IMR-90 (cell line): Measurements from ENCODE around the gene RNFT2. TPM values are rescaled to one million over a fixed set of nuclear protein-coding genes. Genes with fewer than 3 reads are reported as not detected.

Experiments used
- ATAC-seq: fragments of 200-7000 bp; cut with Tn5 transposase; 2 replicates; pipeline ENCODE4 v1.9.1; 2020; ENCODE audit warnings: low read depth, mild to moderate bottlenecking, moderate library complexity
- BruUV-seq: library from RNA; stranded (reverse); fragments of 400-500 nt; replicated peaks from 2 replicates; lab custom pipeline; 2021; lab: Mats Ljungman, UMichigan
- CTCF ChIA-PET: fragments of 300-600 bp; formaldehyde crosslinking; extraction: SDS; loops from one replicate; lab custom pipeline; 2021; ENCODE audit warnings: antibody characterized with exemption; lab: Yijun Ruan, JAX
- POLR2A ChIA-PET: fragments of 300-600 bp; sonication (Branson Sonifier 250); formaldehyde crosslinking; loops from one replicate; lab custom pipeline; 2022; ENCODE audit warnings: antibody characterized with exemption; ENCODE audit not compliant: unreplicated experiment; lab: Charles Lee
- DNase-seq: peaks from one replicate; pipeline ENCODE4 v3.0.0; 2013
- H2AFZ ChIP-seq: replicated peaks from 2 replicates; pipeline ENCODE3; 2013; ENCODE audit warnings: low read length, mild to moderate bottlenecking; ENCODE audit not compliant: poor library complexity
- H2AK5ac ChIP-seq: 2 replicates; pipeline ENCODE4 v1.6.1; 2013; ENCODE audit warnings: low read depth, low read length, inconsistent platforms
- H2AK9ac ChIP-seq: replicated peaks from 2 replicates; pipeline ENCODE3; 2013; ENCODE audit warnings: mild to moderate bottlenecking, low read depth, low read length, moderate library complexity; ENCODE audit not compliant: poor library complexity
- H2BK120ac ChIP-seq: 2 replicates; pipeline ENCODE4 v1.6.1; 2013; ENCODE audit warnings: low read depth, low read length, inconsistent platforms
- H2BK15ac ChIP-seq: 3 replicates; pipeline ENCODE4 v1.6.1; 2013; ENCODE audit warnings: low read depth, low read length, inconsistent platforms
- H2BK20ac ChIP-seq: 2 replicates; pipeline ENCODE4 v1.6.1; 2013; ENCODE audit warnings: low read depth, mild to moderate bottlenecking, inconsistent platforms, low read length, moderate library complexity
- H2BK5ac ChIP-seq: 2 replicates; pipeline ENCODE4 v1.6.1; 2013; ENCODE audit warnings: mild to moderate bottlenecking, low read depth, low read length, inconsistent platforms; ENCODE audit not compliant: poor library complexity, severe bottlenecking
- H3K14ac ChIP-seq: replicated peaks from 2 replicates; pipeline ENCODE4 v1.6.1; 2013; ENCODE audit warnings: low read depth, low read length, inconsistent platforms
- H3K18ac ChIP-seq: 2 replicates; pipeline ENCODE4 v1.6.1; 2013; ENCODE audit warnings: low read depth, low read length, control low read depth
- H3K23ac ChIP-seq: 2 replicates; pipeline ENCODE4 v1.6.1; 2013; ENCODE audit warnings: low read depth, low read length, inconsistent platforms
- H3K27ac ChIP-seq: 2 replicates; pipeline ENCODE4 v1.5.1; 2013; ENCODE audit warnings: mild to moderate bottlenecking, control low read depth, low read length; ENCODE audit not compliant: insufficient read depth
- H3K27me3 ChIP-seq: 2 replicates; pipeline ENCODE4 v1.6.1; 2013; ENCODE audit warnings: low read length; ENCODE audit not compliant: control insufficient read depth, insufficient read depth
- H3K36me3 ChIP-seq: 2 replicates; pipeline ENCODE4 v1.6.1; 2013; ENCODE audit warnings: low read length, mixed read lengths; ENCODE audit not compliant: control insufficient read depth, insufficient read depth
- H3K4ac ChIP-seq: 2 replicates; pipeline ENCODE4 v1.6.1; 2013; ENCODE audit warnings: low read depth, low read length, inconsistent platforms
- H3K4me1 ChIP-seq: 2 replicates; pipeline ENCODE4 v1.6.1; 2013; ENCODE audit warnings: low read length, mixed read lengths; ENCODE audit not compliant: control insufficient read depth, insufficient read depth
- H3K4me2 ChIP-seq: 2 replicates; pipeline ENCODE4 v1.6.1; 2013; ENCODE audit warnings: low read depth, mild to moderate bottlenecking, control low read depth, low read length, moderate library complexity
- H3K4me3 ChIP-seq: 2 replicates; pipeline ENCODE4 v1.5.1; 2013; ENCODE audit warnings: low read depth, mild to moderate bottlenecking, control low read depth, low read length, moderate library complexity; ENCODE audit not compliant: insufficient read depth
- H3K56ac ChIP-seq: 2 replicates; pipeline ENCODE4 v1.6.1; 2013; ENCODE audit warnings: low read length, inconsistent platforms; ENCODE audit not compliant: insufficient read depth; ENCODE audit errors: extremely low read depth
- H3K79me1 ChIP-seq, 2 experiments: 2 replicates each; pipeline ENCODE4 v1.6.1; 2013; ENCODE audit warnings: low read length in 2 of 2, inconsistent platforms in 1 of 2, low read depth in 1 of 2
- H3K9ac ChIP-seq: 2 replicates; pipeline ENCODE4 v1.6.1; 2013; ENCODE audit warnings: low read depth, low read length, control low read depth
- H3K9me1 ChIP-seq: 2 replicates; pipeline ENCODE4 v1.6.1; 2013; ENCODE audit warnings: low read length, inconsistent platforms; ENCODE audit not compliant: insufficient read depth
- H3K9me3 ChIP-seq: 2 replicates; pipeline ENCODE4 v1.6.1; 2013; ENCODE audit warnings: low read length; ENCODE audit not compliant: control insufficient read depth, insufficient read depth
- H4K20me1 ChIP-seq: 2 replicates; pipeline ENCODE4 v1.6.1; 2013; ENCODE audit warnings: low read length, inconsistent platforms; ENCODE audit not compliant: insufficient read depth
- H4K5ac ChIP-seq: 2 replicates; pipeline ENCODE4 v1.6.1; 2013; ENCODE audit warnings: mild to moderate bottlenecking, low read depth, low read length, control low read depth
- H4K8ac ChIP-seq, 2 experiments: 2 replicates each; pipeline ENCODE4 v1.6.1; 2013; ENCODE audit warnings: low read depth in 2 of 2, low read length in 2 of 2, control low read depth in 1 of 2, inconsistent platforms in 1 of 2
- H4K91ac ChIP-seq: 2 replicates; pipeline ENCODE4 v1.6.1; 2013; ENCODE audit warnings: low read depth, low read length, inconsistent platforms; ENCODE audit not compliant: insufficient read depth
- CEBPB ChIP-seq: IDR thresholded peaks from 2 replicates; pipeline ENCODE4 v1.6.1; 2012; ENCODE audit warnings: low read depth, low read length, improper control_type of control experiment
- CTCF ChIP-seq: conservative IDR thresholded peaks from 2 replicates; pipeline ENCODE4 v1.5.1; 2012; ENCODE audit warnings: mild to moderate bottlenecking, low read depth, low read length, improper control_type of control experiment
- ELK1 ChIP-seq: fragments of 150-350 bp; IDR thresholded peaks from 2 replicates; pipeline ENCODE4 v1.6.1; 2016; ENCODE audit warnings: low read depth, mild to moderate bottlenecking, low read length, moderate library complexity, borderline replicate concordance
- FOS ChIP-seq: fragments of 150-350 bp; IDR thresholded peaks from 2 replicates; pipeline ENCODE4 v1.6.1; 2016; ENCODE audit warnings: low read depth, low read length
- MAFK ChIP-seq: IDR thresholded peaks from 2 replicates; pipeline ENCODE4 v1.6.1; 2012; ENCODE audit warnings: low read depth, low read length, improper control_type of control experiment
- MXI1 ChIP-seq: IDR thresholded peaks from 2 replicates; pipeline ENCODE4 v1.6.1; 2012; ENCODE audit warnings: low read depth, mild to moderate bottlenecking, low read length, moderate library complexity, borderline replicate concordance
- POLR2A ChIP-seq: IDR thresholded peaks from 2 replicates; pipeline ENCODE4 v1.6.1; 2012; ENCODE audit warnings: mild to moderate bottlenecking, low read depth, low read length
- RAD21 ChIP-seq: IDR thresholded peaks from 2 replicates; pipeline ENCODE4 v1.6.1; 2012; ENCODE audit warnings: low read length, improper control_type of control experiment
- SMC3 ChIP-seq: fragments of 150-350 bp; IDR thresholded peaks from 2 replicates; pipeline ENCODE4 v1.6.1; 2016; ENCODE audit warnings: low read depth, mild to moderate bottlenecking, antibody characterized with exemption, low read length, moderate library complexity
- WGBS, 2 experiments: methylation state at CpG; one replicate each; pipeline versions ENCODE4 v1.1.5 to v1.1.7; 2013; ENCODE audit warnings: missing lambda C conversion rate in 2 of 2; ENCODE audit not compliant: insufficient read length in 1 of 2; ENCODE audit errors: extremely low coverage in 2 of 2; 5-methylcytosine and 5-hydroxymethylcytosine counted together
- dilution Hi-C: fragments of 300-500 bp; cut with HindIII; formaldehyde crosslinking; loops from one replicate; pipeline ENCODE4 v1.14.3; 2018; ENCODE audit warnings: low sequenced_read_pairs; ENCODE audit not compliant: unreplicated experiment
- in situ Hi-C: fragments of 300-500 bp; cut with MboI; formaldehyde crosslinking; loops from 3 replicates; pipeline ENCODE4 v1.14.3; 2019; ENCODE audit warnings: low sequenced_read_pairs, inconsistent platforms, mixed read lengths
- intact Hi-C: fragments of 100-400 bp; cut with micrococcal nuclease; formaldehyde crosslinking; loops from 2 replicates; pipeline ENCODE4 v1.10.0; 2022
- polyA plus RNA-seq, 3 experiments: library from polyadenylated mRNA; depleted of rRNA; stranded (reverse); fragments of >200 nt; gene quantifications; 2 replicates each; pipeline ENCODE4 v1.2.3, GENCODE V29; 2012; ENCODE audit warnings: low replicate concordance in 1 of 3
- total RNA-seq: library from RNA; depleted of rRNA; stranded (reverse); fragments of >200 nt; gene quantifications from 2 replicates; pipeline ENCODE4 v1.2.3, GENCODE V29; 2012

Gene RNFT2
- total and polyA plus RNA-seq, 2 of the 4 experiments (the other 2 are of a cell fraction) = 1.6 to 2.3 TPM

DNA sequence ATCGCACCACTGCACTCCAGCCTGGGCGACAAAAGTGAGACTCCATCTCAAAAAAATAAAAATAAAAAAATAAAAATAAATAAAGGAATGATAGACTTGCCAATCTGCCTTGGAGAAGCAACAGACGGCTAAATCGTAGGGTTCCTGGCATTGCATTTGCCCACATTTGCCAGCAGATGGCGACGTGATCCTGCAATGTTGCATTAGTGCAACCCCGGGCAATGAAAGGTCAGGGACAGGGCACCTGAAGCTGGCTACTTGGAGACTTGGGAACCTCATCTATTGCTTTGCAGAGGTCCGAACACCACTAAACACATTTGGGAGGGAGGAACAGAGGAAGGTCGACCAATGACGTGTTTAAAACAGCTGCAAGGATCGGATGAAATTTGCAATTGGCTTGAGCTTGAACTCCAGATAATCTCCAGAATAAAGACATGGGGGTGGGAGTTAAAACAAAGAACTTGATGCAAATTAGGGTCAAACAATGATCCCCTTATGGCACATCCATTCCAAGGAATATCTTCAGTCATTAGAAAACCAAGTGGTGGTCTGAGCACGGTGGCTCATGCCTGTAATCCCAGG, 34.8 kb upstream of the RNFT2 start:
- intact Hi-C loops (loop anchor here (1.0 to 10.0 kb wide), 5 partner anchors 179 to 1134 kb away; no protein-coding TSS in a partner anchor), in situ Hi-C loops (loop anchor here (5.0 kb wide), 1 partner anchor 414 kb away; no protein-coding TSS in a partner anchor), dilution Hi-C loops (no loop called here)
- H3K9me1 ChIP-seq = no peaks in the 10 kb centered on the region
- no peak overlapping the region for H3K56ac ChIP-seq
- H3K4me3 ChIP-seq = no peak overlapping the region
- H3K36me3 ChIP-seq = no peaks in the 10 kb centered on the region
- H3K9me3 ChIP-seq = no peaks in the 10 kb centered on the region
- ChIA-PET CTCF (interaction anchor here (0.7 to 1.3 kb wide), 5 partner anchors 9 to 1134 kb away, joined by 3 to 6 read pairs (median 3); no protein-coding TSS in a partner anchor), POLR2A (no interaction called here)
- TF ChIP-seq MXI1 (no peak), POLR2A (0 out of 2 replicates have a peak, but pooled peaks have one; percentile 25), CTCF (peak; percentile 89), SMC3 (peak; percentile 90), FOS (no peak), ELK1 (no peak), CEBPB (peak; percentile 39; the same call in 1 of the 2 replicates), RAD21 (peak; percentile 88), MAFK (no peak)
- peak; percentile 91 for ATAC-seq
- no peak overlapping the region for H3K4ac ChIP-seq
- no peak overlapping the region for H2BK5ac ChIP-seq
- H2BK120ac ChIP-seq = no peak overlapping the region
- no peak overlapping the region for H3K14ac ChIP-seq
- no peak overlapping the region for H2BK20ac ChIP-seq
- peak overlapping the region; percentile 54 for H2AFZ ChIP-seq
- no peak overlapping the region for H4K8ac ChIP-seq
- H3K27ac ChIP-seq = no peak overlapping the region
- H3K27me3 ChIP-seq = no peaks in the 10 kb centered on the region; the same call in 1 of the 2 replicates
- H3K79me1 ChIP-seq = no peaks in the 10 kb centered on the region
- H3K18ac ChIP-seq = no peak overlapping the region
- H3K23ac ChIP-seq = no peak overlapping the region
- H3K4me1 ChIP-seq = no peaks in the 10 kb centered on the region
- H2AK9ac ChIP-seq = no peak overlapping the region
- H2BK15ac ChIP-seq = no peak overlapping the region
- WGBS, 2 experiments = 0% methylated on average over 3 of the region's 12 CpGs; no CpG with 5 or more reads in 1 of the 2 experiments
- no peak overlapping the region for H3K4me2 ChIP-seq
- no peak overlapping the region for H3K9ac ChIP-seq
- H2AK5ac ChIP-seq = no peak overlapping the region
- no TSS peak for BruUV-seq
- peak; percentile 55 for DNase-seq
- H4K91ac ChIP-seq = no peak overlapping the region
- no peak overlapping the region for H4K5ac ChIP-seq
- no peaks in the 10 kb centered on the region for H4K20me1 ChIP-seq
